HUES6 (cell line): ENCODE measurements around the gene KCNH2.

Source experiments
- H3K27ac ChIP-seq: 2 replicates; pipeline ENCODE4 v1.7.0; 2013; ENCODE audit warnings: low read depth, mild to moderate bottlenecking, low read length, inconsistent platforms
- H3K27me3 ChIP-seq: 2 replicates; pipeline ENCODE4 v1.6.1; 2013; ENCODE audit warnings: low read length; ENCODE audit not compliant: control insufficient read depth, insufficient read depth
- H3K36me3 ChIP-seq: 2 replicates; pipeline ENCODE4 v1.6.1; 2013; ENCODE audit warnings: low read length; ENCODE audit not compliant: control insufficient read depth, insufficient read depth
- H3K4me1 ChIP-seq: 2 replicates; pipeline ENCODE4 v1.6.1; 2013; ENCODE audit warnings: low read length; ENCODE audit not compliant: control insufficient read depth, insufficient read depth
- H3K4me3 ChIP-seq: 2 replicates; pipeline ENCODE4 v1.5.1; 2013; ENCODE audit warnings: low read depth, low read length
- H3K9ac ChIP-seq: one replicate; pipeline ENCODE4 v1.6.1; 2013; ENCODE audit warnings: mild to moderate bottlenecking, low read length
- H3K9me3 ChIP-seq: 2 replicates; pipeline ENCODE4 v1.6.1; 2013; ENCODE audit warnings: low read depth, low read length; ENCODE audit not compliant: control insufficient read depth, insufficient read depth

The KCNH2 gene

GRCh38 chr7:150980663-150981062 lies 2.5 kb upstream of the KCNH2 start:
- peaks cover 61% of the 10 kb centered on the region for H3K27me3 ChIP-seq
- H3K9ac ChIP-seq: no peak overlapping the region
- H3K27ac ChIP-seq: no peak overlapping the region
- H3K4me1 ChIP-seq: peaks cover 34% of the 10 kb centered on the region
- no peak overlapping the region for H3K4me3 ChIP-seq
- H3K9me3 ChIP-seq: no peaks in the 10 kb centered on the region
- no peaks in the 10 kb centered on the region for H3K36me3 ChIP-seq

GRCh38 chr7:150979713-150980390 lies 1.7 kb upstream of the KCNH2 start:
- H3K9me3 ChIP-seq: no peaks in the 10 kb centered on the region
- H3K36me3 ChIP-seq: no peaks in the 10 kb centered on the region
- H3K27ac ChIP-seq: no peak overlapping the region
- no peak overlapping the region for H3K9ac ChIP-seq
- peaks cover 41% of the 10 kb centered on the region for H3K4me1 ChIP-seq
- H3K4me3 ChIP-seq: peak overlapping the region; percentile 75
- H3K27me3 ChIP-seq: peaks cover 69% of the 10 kb centered on the region

GRCh38 chr7:150977382-150978125 lies 567 bp downstream of the KCNH2 start:
- peak overlapping the region; percentile 32 for H3K9ac ChIP-seq
- no peaks in the 10 kb centered on the region for H3K36me3 ChIP-seq
- no peaks in the 10 kb centered on the region for H3K9me3 ChIP-seq
- H3K27ac ChIP-seq: no peak overlapping the region
- peaks cover 76% of the 10 kb centered on the region for H3K27me3 ChIP-seq
- peak overlapping the region; percentile 61 for H3K4me3 ChIP-seq
- H3K4me1 ChIP-seq: peaks cover 48% of the 10 kb centered on the region

- H3K36me3 ChIP-seq: no peaks in the 10 kb centered on the region
- peak overlapping the region; percentile 32 for H3K9ac ChIP-seq
- no peak overlapping the region for H3K27ac ChIP-seq
- peak overlapping the region; percentile 97 for H3K4me3 ChIP-seq
- no peaks in the 10 kb centered on the region for H3K9me3 ChIP-seq
- peaks cover 52% of the 10 kb centered on the region for H3K4me1 ChIP-seq
- peaks cover 68% of the 10 kb centered on the region for H3K27me3 ChIP-seq
These were observed 1.4 kb downstream of the KCNH2 start for GRCh38 chr7:150976529-150977381.

GRCh38 chr7:150975536-150976319 lies 2.4 kb downstream of the KCNH2 start:
- Histone ChIP-seq H3K27me3 (peaks cover 57% of the 10 kb centered on the region), H3K9me3 (no peaks in the 10 kb centered on the region), H3K9ac (no peak overlapping the region), H3K36me3 (no peaks in the 10 kb centered on the region), H3K4me3 (peak overlapping the region; percentile 97), H3K27ac (no peak overlapping the region), H3K4me1 (peaks cover 59% of the 10 kb centered on the region)

GRCh38 chr7:150974468-150975391 lies 3.4 kb downstream of the KCNH2 start:
- Histone ChIP-seq H3K27ac (no peak overlapping the region), H3K9me3 (no peaks in the 10 kb centered on the region), H3K27me3 (peaks cover 48% of the 10 kb centered on the region), H3K9ac (peak overlapping the region; percentile 46), H3K36me3 (no peaks in the 10 kb centered on the region), H3K4me3 (peak overlapping the region; percentile 97), H3K4me1 (peaks cover 57% of the 10 kb centered on the region)

- Histone ChIP-seq H3K4me3 (peak overlapping the region; percentile 49), H3K36me3 (no peaks in the 10 kb centered on the region), H3K9me3 (no peaks in the 10 kb centered on the region), H3K9ac (no peak overlapping the region), H3K27ac (no peak overlapping the region), H3K4me1 (peaks cover 61% of the 10 kb centered on the region), H3K27me3 (peaks cover 43% of the 10 kb centered on the region)
These were observed 4.3 kb downstream of the KCNH2 start for GRCh38 chr7:150973571-150974451.

GRCh38 chr7:150972741-150973140 lies 5.4 kb downstream of the KCNH2 start:
- no peak overlapping the region for H3K9ac ChIP-seq
- H3K27me3 ChIP-seq: peaks cover 43% of the 10 kb centered on the region
- H3K4me3 ChIP-seq: no peak overlapping the region
- H3K27ac ChIP-seq: no peak overlapping the region
- H3K36me3 ChIP-seq: no peaks in the 10 kb centered on the region
- H3K4me1 ChIP-seq: peaks cover 63% of the 10 kb centered on the region
- H3K9me3 ChIP-seq: no peaks in the 10 kb centered on the region

GRCh38 chr7:150972023-150972468 lies 6.1 kb downstream of the KCNH2 start:
- Histone ChIP-seq H3K9ac (no peak overlapping the region), H3K9me3 (no peaks in the 10 kb centered on the region), H3K4me3 (no peak overlapping the region), H3K27ac (no peak overlapping the region), H3K27me3 (peaks cover 38% of the 10 kb centered on the region), H3K4me1 (peaks cover 59% of the 10 kb centered on the region), H3K36me3 (no peaks in the 10 kb centered on the region)
